NCI-H1417 treated with DMSO at 0.1 percent for 48 hours (cell line): ENCODE measurements around the gene RASGRP2.

Source experiments
- DNase-seq: peaks from one replicate; lab custom pipeline; 2025; lab: John Stamatoyannopoulos, UW

The RASGRP2 gene

GRCh38 chr11:64755681-64756361 is 11.9 kb upstream of the RASGRP2 start:
- DNase-seq = no peak

- DNase-seq = no peak
Observed at GRCh38 chr11:64754919-64755662, 11.1 kb upstream of the RASGRP2 start.

GRCh38 chr11:64754124-64754918 is 10.4 kb upstream of the RASGRP2 start:
- no peak for DNase-seq

- DNase-seq = no peak
Observed at GRCh38 chr11:64753380-64754123, 9.6 kb upstream of the RASGRP2 start.

GRCh38 chr11:64753019-64753379 is 9.1 kb upstream of the RASGRP2 start:
- no peak for DNase-seq

- DNase-seq = no peak
Observed at GRCh38 chr11:64752175-64752970, 8.4 kb upstream of the RASGRP2 start.

- no peak for DNase-seq
Observed at GRCh38 chr11:64751580-64751979, 7.6 kb upstream of the RASGRP2 start.

GRCh38 chr11:64751136-64751535 is 7.2 kb upstream of the RASGRP2 start:
- no peak for DNase-seq

GRCh38 chr11:64750361-64751054 is 6.6 kb upstream of the RASGRP2 start:
- DNase-seq = no peak

GRCh38 chr11:64747961-64748665 is 4.2 kb upstream of the RASGRP2 start:
- DNase-seq = no peak

GRCh38 chr11:64746486-64746885 is 2.5 kb upstream of the RASGRP2 start:
- DNase-seq = no peak

GRCh38 chr11:64745521-64746328 is 1.8 kb upstream of the RASGRP2 start:
- DNase-seq = no peak

GRCh38 chr11:64745189-64745520 is 1.2 kb upstream of the RASGRP2 start:
- DNase-seq = no peak

GRCh38 chr11:64744544-64745188 is 724 bp upstream of the RASGRP2 start:
- DNase-seq = no peak

GRCh38 chr11:64742889-64743590 is 902 bp downstream of the RASGRP2 start:
- DNase-seq = no peak

GRCh38 chr11:64742087-64742888 is 1.7 kb downstream of the RASGRP2 start:
- DNase-seq = no peak

GRCh38 chr11:64741375-64742086 is 2.4 kb downstream of the RASGRP2 start:
- no peak for DNase-seq
